Activated naive CD4-positive, alpha-beta T cell treated with anti-CD3 and anti-CD28 coated beads, Interleukin-2, amount 50 U/mL, for 72 hours (primary cell): ENCODE measurements around the gene NUP107. TPM values are rescaled to one million over a fixed set of nuclear protein-coding genes. Genes with fewer than 3 reads are reported as not detected.
"Not testable (repeated sequence)": the region's sequence is repeated elsewhere in the genome, so short reads cannot be mapped to it uniquely, and the experiment has no call there.

Source experiments
- ATAC-seq, 2 donors: fragments of 150-1000 bp; cut with Tn5 transposase; 2 replicates each; pipeline ENCODE4 v1.10.0; 2021; ENCODE audit warnings: mild to moderate bottlenecking in 2 of 2, moderate library complexity in 2 of 2
- DNase-seq, 2 donors: peaks; one replicate each; pipeline ENCODE4 v3.0.0; 2021 to 2022; ENCODE audit warnings: low spot score in 2 of 2
- H3K27ac Mint-ChIP-seq, 2 donors: one replicate each; pipeline ENCODE4 v1.8.0; 2022; ENCODE audit warnings: mild to moderate bottlenecking in 2 of 2, mixed read lengths in 2 of 2
- H3K36me3 Mint-ChIP-seq, 2 donors: one replicate each; pipeline ENCODE4 v1.8.0; 2022; ENCODE audit warnings: mixed read lengths in 2 of 2
- H3K9me3 Mint-ChIP-seq, 2 donors: one replicate each; pipeline ENCODE4 v1.8.0; 2022; ENCODE audit warnings: mixed read lengths in 2 of 2
- total RNA-seq, 2 donors: library from RNA; stranded (reverse); gene quantifications; one replicate each; pipeline ENCODE4 v1.2.3, GENCODE V29; 2022

NUP107 gene
- total RNA-seq, 2 donors from 2014 or later: 156 to 159 TPM

GRCh38 chr12:68676854-68677253, 9.9 kb upstream of the NUP107 start:
- not testable (repeated sequence) for DNase-seq, ATAC-seq, H3K36me3 Mint-ChIP-seq, H3K9me3 Mint-ChIP-seq
- peak overlapping the region; percentile 88 to 89 for H3K27ac Mint-ChIP-seq

GRCh38 chr12:68686262-68686594, 550 bp upstream of the NUP107 start:
- Mint-ChIP-seq H3K9me3 (no peaks in the 10 kb centered on the region), H3K27ac (peak overlapping the region; percentile 90 to 99), H3K36me3 (peaks cover 9 to 17% of the 10 kb centered on the region in 2 donors)
- ATAC-seq: peak in 1 of 2 donors; percentile 2
- DNase-seq: no peak

- DNase-seq: no peak
- peaks cover 18 to 21% of the 10 kb centered on the region in 2 donors for H3K36me3 Mint-ChIP-seq
- H3K9me3 Mint-ChIP-seq: no peaks in the 10 kb centered on the region
- ATAC-seq: no peak
- H3K27ac Mint-ChIP-seq: no peak overlapping the region
These were observed 8.7 kb downstream of the NUP107 start for GRCh38 chr12:68695454-68695853.

GRCh38 chr12:68699486-68699885, 12.7 kb downstream of the NUP107 start:
- no peak overlapping the region for H3K27ac Mint-ChIP-seq
- H3K36me3 Mint-ChIP-seq: peaks cover 13 to 29% of the 10 kb centered on the region in 2 donors
- no peak for DNase-seq
- no peaks in the 10 kb centered on the region for H3K9me3 Mint-ChIP-seq
- no peak for ATAC-seq

- ATAC-seq (no peak), DNase-seq (no peak)
- H3K9me3 Mint-ChIP-seq: no peaks in the 10 kb centered on the region
- peaks cover 0 to 16% of the 10 kb centered on the region in 2 donors for H3K36me3 Mint-ChIP-seq
- no peak overlapping the region for H3K27ac Mint-ChIP-seq
These were observed 41.0 kb downstream of the NUP107 start for GRCh38 chr12:68727776-68728175.

GRCh38 chr12:68733661-68734071, 46.9 kb downstream of the NUP107 start:
- ATAC-seq (peak in 1 of 2 donors; percentile 18), DNase-seq (no peak)
- Mint-ChIP-seq H3K27ac (no peak overlapping the region), H3K36me3 (peaks cover 9 to 17% of the 10 kb centered on the region in 2 donors), H3K9me3 (no peaks in the 10 kb centered on the region)

- ATAC-seq (no peak), DNase-seq (no peak)
- no peaks in the 10 kb centered on the region for H3K9me3 Mint-ChIP-seq
- H3K27ac Mint-ChIP-seq: peak overlapping the region in 1 of 2 donors; percentile 18
- peaks cover 5 to 7% of the 10 kb centered on the region in 2 donors for H3K36me3 Mint-ChIP-seq
These were observed 53.1 kb downstream of the NUP107 start for GRCh38 chr12:68739891-68740290.

- DNase-seq (no peak), ATAC-seq (no peak)
- peak overlapping the region in 1 of 2 donors; percentile 33 for H3K27ac Mint-ChIP-seq
- H3K9me3 Mint-ChIP-seq: no peaks in the 10 kb centered on the region
- peaks cover 9 to 17% of the 10 kb centered on the region in 2 donors for H3K36me3 Mint-ChIP-seq
These were observed 56.6 kb downstream of the NUP107 start for GRCh38 chr12:68743356-68743755.

GRCh38 chr12:68745376-68745903, 58.7 kb downstream of the NUP107 start:
- H3K27ac Mint-ChIP-seq: peak overlapping the region; percentile 92 to 95
- H3K9me3 Mint-ChIP-seq: no peaks in the 10 kb centered on the region
- DNase-seq (no peak), ATAC-seq (no peak)
- peaks cover 9% of the 10 kb centered on the region in 2 donors for H3K36me3 Mint-ChIP-seq

- DNase-seq (peak; percentile 90 to 94), ATAC-seq (peak; percentile 97 to 98)
- Mint-ChIP-seq H3K9me3 (no peaks in the 10 kb centered on the region), H3K27ac (peak within 1 kb of the TSS; percentile 95 to 98), H3K36me3 (peaks cover 9% of the 10 kb centered on the region in 2 donors)
These were observed 59.3 kb downstream of the NUP107 start, which contains the start of gene SLC35E3 for GRCh38 chr12:68745904-68746571. TSS of gene SLC35E3 (plus strand) at chr12:68746176. CDS start at chr12:68746378, 202 bp downstream.

GRCh38 chr12:68746572-68747180, 59.9 kb downstream of the NUP107 start:
- peak; percentile 27 to 78 for DNase-seq
- ATAC-seq: peak; percentile 33 to 68
- Mint-ChIP-seq H3K27ac (peak overlapping the region; percentile 95 to 98), H3K36me3 (peaks cover 9% of the 10 kb centered on the region in 2 donors), H3K9me3 (no peaks in the 10 kb centered on the region)

- ATAC-seq (no peak), DNase-seq (no peak)
- Mint-ChIP-seq H3K9me3 (no peaks in the 10 kb centered on the region), H3K36me3 (peaks cover 9% of the 10 kb centered on the region in 2 donors), H3K27ac (peak overlapping the region; percentile 3 to 75)
These were observed 62.7 kb downstream of the NUP107 start for GRCh38 chr12:68749443-68749842.

- Mint-ChIP-seq H3K36me3 (peaks cover 9% of the 10 kb centered on the region in 2 donors), H3K27ac (peak overlapping the region in 1 of 2 donors; percentile 3), H3K9me3 (no peaks in the 10 kb centered on the region)
- DNase-seq (no peak), ATAC-seq (no peak)
These were observed 63.1 kb downstream of the NUP107 start for GRCh38 chr12:68749861-68750260.

- DNase-seq: no peak
- no peak for ATAC-seq
- Mint-ChIP-seq H3K36me3 (peaks cover 9% of the 10 kb centered on the region in 2 donors), H3K9me3 (no peaks in the 10 kb centered on the region), H3K27ac (no peak overlapping the region)
These were observed 63.7 kb downstream of the NUP107 start for GRCh38 chr12:68750506-68750905.

GRCh38 chr12:68755536-68756243, 68.9 kb downstream of the NUP107 start:
- DNase-seq (no peak), ATAC-seq (no peak)
- Mint-ChIP-seq H3K27ac (no peak overlapping the region), H3K9me3 (no peaks in the 10 kb centered on the region), H3K36me3 (peaks cover 4 to 6% of the 10 kb centered on the region in 2 donors)

- ATAC-seq (no peak), DNase-seq (no peak)
- Mint-ChIP-seq H3K9me3 (no peaks in the 10 kb centered on the region), H3K36me3 (peaks cover 4 to 6% of the 10 kb centered on the region in 2 donors), H3K27ac (no peak overlapping the region)
These were observed 73.1 kb downstream of the NUP107 start for GRCh38 chr12:68759852-68760251.
